NCI-H774 (cell line): ENCODE results near the gene GABRB1.

Experiments used
- DNase-seq: peaks from one replicate; lab custom pipeline; 2025; lab: John Stamatoyannopoulos, UW

Gene GABRB1

DNA sequence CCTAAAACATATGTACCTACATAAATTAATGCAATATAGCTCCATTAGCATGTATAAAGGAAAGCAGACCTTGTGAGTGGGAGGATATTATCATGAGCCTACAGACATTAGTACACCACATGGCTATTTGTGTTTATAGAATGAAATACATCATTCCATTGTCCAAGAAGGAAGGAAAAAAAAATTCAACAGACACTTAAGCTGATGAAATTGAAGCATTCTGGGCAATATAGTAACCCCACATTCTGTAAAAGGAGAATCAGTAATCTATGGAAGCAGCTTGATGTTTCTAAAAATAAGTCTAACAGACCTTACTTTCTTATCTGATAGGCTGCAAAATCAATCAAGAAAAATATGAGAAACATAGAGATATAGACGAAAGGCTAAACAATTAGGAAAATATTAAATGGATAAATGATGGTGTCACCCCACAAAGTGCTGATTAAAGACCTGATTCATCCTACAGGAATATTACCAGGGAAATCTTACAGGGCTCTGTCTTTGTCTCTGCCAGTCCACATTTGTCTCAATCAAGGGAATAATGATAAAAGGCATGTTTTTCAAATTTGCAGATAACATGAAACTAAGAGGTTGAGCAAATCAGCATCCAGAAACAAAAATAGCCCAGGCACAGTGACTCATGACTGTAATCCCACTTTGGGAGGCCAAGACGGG, 355.3 kb downstream of the GABRB1 start:
- DNase-seq: no peak

DNA sequence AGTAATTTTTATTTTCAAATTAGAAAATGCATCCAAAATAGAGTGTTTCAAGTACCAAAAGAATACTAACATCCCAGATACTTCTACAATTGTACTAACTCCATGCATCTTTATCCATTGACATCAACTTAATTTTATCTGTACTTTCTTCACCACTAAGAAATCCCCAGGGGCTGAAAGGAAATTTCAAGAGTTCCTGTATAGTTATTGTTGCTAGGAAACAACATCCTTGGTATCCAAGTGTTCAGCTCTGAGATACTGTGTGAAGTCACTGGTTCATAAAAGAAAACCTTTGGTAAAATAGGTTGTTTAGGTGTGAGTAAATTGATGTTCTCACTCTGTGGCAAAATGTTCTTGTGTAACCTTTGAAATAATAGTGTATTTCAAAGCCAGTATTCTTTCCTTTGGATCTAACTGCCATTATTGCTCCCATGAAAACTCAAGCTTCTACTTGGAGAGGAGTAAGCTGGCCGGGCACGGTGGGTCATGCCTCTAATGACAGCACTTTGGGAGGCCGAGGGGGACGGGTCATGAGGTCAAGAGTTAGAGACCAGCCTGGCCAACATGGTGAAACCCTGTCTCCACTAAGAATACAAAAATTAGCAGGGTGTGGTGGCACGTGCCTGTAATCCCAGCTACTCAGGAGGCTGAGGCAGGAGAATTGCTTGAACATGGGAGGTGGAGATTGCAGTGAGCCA, 359.2 kb downstream of the GABRB1 start:
- DNase-seq: no peak

DNA sequence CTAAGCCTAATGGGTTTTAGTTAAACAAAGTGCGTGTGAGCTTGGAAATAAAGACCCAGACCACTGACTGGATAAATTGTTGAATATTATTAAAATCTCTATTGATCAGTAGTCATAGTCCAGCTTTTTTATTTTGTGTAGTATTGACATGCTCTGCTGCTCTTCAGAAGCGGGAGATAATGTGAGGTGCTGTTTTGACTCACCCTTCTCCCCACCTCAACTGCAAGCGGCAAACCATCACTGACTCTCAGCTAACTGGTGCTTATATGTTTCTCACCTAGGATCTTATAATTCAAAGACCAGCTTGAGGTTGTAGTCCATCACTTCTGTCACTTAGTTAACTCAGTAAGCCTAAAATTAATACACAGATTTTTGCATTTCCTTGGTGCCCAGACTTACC, 359.9 kb downstream of the GABRB1 start:
- DNase-seq: no peak

DNA sequence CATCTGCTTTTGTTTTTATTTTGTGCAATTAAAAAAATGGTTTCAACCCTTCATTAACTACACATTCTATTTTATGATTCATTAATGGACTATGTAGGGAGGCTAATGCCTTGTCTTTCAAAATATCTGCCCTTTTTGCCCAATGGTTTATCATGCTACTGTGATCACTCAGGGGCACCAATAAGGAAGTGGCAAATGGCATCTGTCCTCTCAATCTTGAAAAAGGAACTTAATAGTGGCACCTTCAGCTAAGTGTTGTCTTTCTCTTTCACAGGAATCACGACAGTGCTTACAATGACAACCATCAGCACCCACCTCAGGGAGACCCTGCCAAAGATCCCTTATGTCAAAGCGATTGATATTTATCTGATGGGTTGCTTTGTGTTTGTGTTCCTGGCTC, 375.0 kb downstream of the GABRB1 start:
- DNase-seq: no peak

DNA sequence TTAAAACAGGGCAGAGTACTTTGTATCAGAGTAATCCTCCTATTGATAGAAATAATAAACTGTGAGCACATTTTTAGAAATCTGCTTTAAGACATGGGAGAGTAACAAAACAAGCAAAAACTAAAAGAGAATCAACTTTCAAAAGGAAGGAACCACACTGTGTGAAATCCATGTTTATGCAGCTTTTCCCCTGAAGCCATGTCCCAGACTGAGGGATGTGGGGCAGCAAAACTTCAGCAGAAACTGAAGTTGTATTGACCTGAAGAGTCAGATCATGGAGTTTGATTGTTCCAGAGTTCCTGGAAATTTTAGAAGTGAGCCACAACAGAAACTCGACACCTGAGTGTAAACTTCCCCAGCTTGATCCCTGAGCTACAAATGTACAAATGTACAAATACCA, 378.9 kb downstream of the GABRB1 start:
- DNase-seq: no peak

DNA sequence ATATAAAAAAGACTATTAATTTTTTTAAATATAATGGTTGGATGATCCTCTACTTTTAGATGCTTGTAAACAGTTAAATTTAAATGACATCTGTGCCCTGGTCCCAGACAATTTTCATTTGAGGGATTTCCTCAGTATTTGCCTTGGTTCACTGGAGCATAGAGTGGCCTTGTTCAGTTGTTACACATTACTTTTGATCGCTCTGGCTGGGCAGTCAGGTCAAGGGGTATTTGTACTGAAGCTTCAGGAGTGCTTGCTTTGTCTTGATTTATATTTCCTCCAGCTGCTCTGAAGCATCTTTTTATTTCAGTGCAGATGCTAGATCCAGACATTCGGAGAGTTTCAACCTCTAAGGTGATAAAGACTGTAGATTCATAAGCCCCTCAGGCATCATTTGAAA, 382.2 kb downstream of the GABRB1 start:
- no peak for DNase-seq

DNA sequence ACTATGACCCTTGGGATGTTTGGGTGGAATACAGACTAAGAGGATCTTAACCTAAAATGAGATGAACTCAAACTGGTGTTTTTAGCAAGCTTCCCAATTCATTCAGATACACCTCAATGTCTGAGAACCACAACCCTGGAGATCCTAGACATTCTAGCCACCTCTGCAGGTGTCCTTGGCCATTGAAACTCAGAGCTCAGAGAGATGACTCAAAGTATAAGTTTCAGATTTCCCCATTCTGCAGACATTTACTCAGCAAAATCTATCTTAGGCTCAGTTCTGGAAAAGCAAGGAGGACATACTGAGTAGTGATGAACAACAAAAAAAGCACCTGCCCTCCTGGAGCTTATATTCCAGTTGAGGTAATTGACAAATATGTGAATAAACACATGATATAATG, 384.4 kb downstream of the GABRB1 start:
- DNase-seq: no peak

DNA sequence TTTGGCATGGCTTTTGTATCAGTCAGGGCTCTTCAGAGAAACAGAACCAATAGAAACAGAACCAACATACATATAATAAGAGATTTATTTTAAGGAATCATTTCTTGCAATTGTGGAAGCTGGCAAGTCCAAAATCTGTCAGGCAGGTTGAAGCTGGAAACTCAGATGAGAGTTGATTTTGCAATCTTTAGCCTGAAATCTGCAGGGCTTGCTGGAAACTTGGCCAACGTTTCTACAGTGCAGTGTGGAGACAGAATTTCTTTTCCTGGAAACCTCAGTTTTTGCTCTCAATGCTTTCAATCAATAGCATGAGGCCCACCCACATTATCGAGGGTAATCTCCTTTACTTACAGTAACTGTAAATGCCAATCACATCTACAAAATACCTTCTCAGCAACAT, 386.8 kb downstream of the GABRB1 start:
- no peak for DNase-seq

DNA sequence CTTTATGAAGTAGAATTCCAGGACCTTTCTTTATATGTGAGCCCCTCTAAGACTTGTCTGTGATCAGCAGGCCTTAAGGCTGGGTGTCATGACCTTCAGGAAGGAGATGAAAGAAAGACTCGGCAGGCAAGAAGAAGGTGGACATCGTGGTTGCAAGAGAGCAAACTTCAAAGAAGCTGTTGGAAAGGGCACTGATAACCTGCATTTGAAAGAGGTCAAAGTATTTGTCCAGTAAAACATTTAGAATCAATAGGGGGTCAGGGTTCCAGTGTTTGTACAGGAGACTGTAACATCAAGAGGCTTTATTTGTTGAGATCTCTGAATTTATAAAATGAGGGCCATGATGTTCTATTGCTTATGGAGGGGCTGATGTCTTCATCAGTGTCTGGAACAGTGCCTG, 387.9 kb downstream of the GABRB1 start:
- no peak for DNase-seq

DNA sequence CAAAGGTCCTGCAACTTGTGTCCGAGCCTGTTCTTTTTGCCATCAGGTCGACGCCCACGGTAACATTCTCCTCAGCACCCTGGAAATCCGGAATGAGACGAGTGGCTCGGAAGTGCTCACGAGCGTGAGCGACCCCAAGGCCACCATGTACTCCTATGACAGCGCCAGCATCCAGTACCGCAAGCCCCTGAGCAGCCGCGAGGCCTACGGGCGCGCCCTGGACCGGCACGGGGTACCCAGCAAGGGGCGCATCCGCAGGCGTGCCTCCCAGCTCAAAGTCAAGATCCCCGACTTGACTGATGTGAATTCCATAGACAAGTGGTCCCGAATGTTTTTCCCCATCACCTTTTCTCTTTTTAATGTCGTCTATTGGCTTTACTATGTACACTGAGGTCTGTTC, 394.3 kb downstream of the GABRB1 start:
- no peak for DNase-seq

DNA sequence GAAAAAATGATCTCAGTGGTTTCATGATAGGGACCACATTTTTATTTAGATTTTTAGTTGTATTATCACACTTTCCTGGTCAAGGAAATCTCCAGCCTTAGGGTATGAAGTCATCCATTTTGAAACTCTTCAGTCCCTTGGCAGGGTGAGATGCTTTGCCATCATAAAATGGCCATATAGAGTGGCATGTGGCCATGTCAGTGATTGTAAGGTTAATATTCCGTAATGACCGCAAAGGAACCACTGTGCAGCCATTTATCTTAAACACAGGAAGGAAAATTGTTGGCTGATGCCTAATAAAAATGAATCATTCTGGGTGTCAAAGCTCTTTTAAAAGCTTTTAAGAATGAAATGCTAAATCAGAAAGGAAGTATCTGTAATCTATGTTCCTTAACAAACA, 396.6 kb downstream of the GABRB1 start:
- DNase-seq: no peak

DNA sequence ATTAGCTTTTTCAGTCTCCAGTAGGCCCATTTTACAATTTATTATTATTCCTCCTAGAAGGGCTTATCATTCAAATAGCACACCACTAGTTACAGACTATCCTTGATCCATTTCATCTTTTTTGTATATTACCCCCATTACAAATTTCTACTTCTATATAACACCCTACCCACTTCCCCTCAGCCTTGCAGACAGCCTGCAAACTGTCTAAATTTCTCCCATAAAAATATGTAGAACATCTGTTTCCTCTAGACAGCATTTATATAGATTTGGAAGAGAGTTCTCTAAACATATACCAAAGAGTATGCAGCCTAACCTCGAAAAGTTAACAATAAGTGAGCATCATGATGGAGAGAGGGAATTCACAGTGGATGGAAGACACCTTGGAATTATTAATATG, 401.4 kb downstream of the GABRB1 start:
- DNase-seq: no peak

DNA sequence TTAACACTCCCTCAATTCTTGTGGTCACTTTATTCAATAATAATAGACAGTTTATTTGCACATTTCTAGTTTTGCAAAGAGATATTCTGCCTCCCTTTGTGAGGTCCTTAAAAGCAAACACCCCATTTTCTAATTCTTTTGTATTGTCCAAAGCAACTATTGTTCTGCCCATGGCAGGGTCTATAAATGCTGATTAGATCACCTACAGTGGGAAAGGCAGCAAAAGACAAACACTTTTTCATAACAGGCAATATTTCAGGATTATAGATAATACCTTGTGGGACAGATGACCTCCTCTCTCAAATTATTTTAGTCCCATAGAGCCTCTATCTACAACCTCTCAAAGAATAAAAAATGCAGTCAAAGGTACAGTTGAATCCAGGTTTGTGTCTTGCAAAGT, 403.6 kb downstream of the GABRB1 start:
- DNase-seq: no peak

DNA sequence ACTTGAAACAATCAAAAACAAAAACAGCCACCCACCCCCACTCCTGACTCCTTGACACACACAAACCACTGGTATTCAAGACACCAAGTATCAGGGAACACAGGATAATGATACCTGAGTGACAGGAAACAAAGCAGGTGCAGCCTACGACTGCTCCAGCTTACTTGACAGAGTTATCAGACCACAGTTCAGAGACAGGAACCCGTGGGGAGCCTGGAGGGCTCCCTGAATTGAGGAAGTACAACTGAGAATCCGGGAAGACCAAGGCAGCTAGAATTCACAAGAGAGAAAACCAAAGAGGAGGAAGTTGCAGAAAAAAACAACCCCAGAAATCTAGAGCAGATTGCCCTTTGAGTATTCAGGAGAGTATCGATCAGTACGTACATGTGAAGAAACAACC, 411.6 kb downstream of the GABRB1 start:
- no peak for DNase-seq

DNA sequence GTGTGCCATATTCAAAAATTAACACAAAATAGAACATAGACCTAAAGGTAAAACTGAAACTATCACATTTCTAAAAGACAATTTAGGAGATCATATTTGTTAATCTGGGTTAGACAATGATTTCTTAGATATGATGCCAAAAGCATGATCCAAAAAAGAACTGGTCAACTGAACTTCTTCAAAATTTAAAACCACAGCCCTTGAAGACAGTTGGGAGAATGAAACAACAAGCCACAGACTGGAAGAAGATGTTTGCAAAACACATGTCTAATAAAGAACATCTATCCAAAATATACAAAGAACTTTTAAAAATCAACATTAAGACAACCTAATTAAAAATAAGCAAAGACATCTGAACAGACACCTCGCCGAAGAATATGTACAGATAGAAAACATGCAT, 412.7 kb downstream of the GABRB1 start:
- no peak for DNase-seq

DNA sequence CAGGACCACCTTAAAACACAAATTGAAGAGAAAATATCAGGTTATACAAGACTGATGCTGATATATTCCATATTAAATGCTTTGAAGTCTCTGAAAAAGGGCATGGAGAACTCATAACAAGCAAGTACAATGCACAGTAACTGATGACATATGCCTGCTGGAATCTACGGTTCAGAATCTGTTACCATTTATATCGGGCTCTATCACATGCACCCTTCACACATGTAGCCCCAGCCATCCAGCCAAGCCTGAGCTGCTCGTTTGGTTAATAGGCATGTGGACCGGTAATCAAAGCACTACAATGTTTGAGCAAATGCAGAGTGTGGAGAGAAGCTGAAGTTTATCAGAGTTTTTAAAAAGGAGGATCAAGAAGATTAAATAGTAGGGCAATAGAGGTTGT, 420.3 kb downstream of the GABRB1 start:
- DNase-seq: no peak

DNA sequence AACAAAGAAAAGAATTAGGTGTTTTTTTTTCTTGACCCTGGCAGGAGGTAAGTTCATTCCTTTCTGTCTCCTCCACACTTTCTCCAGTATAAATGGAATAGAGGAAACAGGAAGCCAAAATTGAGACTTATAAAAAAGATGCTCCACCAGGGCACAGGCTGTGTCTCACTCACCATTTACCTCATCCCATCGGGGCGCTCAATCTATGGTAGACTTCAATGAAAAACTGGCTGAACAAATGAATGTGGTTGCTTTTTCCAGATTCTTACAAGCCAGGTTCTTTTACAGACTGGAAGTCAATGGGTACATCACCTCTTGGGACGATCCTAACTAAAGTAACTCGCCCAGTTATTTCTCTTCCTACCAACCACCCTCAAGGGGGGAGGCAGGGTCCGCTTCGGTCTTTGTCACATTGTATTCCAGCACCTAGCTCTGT, 431.4 kb downstream of the GABRB1 start:
- DNase-seq: no peak

DNA sequence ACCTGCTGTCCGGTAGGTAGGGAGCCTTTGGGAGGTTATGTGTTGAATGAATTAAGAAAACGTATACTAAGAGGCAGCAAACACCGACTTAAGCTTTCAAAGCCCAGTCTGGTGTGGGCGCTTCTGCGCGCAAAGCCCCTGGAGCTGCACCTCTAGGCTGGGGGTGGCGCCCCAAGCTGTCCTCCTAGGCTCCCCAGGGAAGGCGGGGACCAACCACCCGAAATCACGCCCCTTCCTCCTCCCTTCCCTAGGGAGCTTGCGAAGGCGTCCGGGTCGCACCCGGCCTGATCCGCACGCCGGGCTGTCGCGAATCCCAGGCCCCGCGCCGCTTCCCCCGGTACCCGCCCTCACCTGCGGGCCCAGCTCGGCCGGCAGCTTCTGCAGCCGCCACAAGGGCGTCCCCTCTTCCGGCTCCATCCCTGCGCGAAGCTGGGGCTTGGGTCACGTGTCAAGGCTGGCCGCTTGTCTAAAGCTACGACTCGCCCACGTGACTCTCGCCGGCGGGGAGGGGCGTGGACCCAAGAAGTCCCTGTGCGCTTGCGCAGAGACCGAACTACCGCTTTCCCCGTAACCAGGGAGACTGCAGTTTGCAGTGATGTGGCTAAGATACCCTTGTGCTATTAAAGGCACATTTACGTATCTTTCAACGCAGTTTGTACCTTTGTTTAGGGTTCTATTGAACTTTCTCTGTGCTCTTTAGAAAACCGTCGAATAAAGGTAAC, 432.0 kb downstream of the GABRB1 start, which contains the start of gene COMMD8:
Gene COMMD8, minus strand, starts transcription at position 468 of the 722 bp plus-strand sequence. Its CDS starts 51 bp downstream, at position 417.
- DNase-seq: peak; percentile 95

DNA sequence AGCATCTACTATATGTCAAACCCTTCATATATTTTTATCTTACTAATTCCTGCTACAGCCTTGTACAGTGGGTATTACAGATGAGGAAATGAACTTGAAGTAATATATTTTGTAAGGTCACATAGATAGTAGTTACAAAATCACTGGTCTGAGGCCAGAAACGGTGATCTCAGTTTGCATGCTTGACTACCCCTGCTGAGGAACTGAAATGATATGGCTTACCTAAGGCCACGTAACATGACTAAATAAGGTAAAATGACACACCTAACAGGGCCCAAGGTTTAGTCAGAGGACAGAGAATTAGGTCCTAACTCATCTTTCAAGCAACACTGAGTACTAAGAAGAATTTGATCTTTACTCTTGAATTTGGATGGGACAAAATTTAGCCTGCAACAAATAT, 433.6 kb downstream of the GABRB1 start:
- DNase-seq: no peak

DNA sequence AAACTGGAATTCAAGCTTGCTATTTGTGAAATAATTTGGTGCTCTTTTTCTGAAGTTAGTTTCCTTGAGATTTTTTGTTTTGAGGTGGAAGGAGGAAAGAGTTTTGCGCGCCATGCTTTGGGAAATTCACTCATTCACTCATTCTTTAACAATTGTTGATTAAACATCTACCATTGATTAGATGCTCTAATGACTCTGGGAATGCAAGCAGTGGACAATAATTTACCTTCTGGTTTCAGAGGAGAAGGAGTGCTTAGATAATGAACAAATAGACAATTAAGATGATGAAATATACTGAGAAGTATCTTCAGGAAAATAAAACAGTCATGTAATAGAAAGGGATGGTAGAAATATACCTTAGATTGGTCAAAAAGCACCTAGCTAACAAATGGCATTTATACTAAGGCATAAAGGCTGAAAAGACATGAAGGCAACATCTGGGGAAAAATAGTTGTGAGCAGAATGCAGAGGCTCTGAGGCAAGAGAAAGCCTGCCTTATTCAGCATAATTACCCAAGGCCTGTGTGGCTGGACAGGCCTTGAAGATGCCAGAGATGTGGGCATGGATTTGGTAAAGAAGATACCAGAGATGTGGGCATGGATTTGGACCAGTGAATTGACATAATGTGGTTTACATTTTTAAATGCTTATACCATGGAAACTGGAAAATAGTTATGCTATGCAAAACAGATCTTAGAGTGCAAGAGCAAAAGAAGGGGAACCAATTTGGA, 434.9 kb downstream of the GABRB1 start:
- DNase-seq: no peak

DNA sequence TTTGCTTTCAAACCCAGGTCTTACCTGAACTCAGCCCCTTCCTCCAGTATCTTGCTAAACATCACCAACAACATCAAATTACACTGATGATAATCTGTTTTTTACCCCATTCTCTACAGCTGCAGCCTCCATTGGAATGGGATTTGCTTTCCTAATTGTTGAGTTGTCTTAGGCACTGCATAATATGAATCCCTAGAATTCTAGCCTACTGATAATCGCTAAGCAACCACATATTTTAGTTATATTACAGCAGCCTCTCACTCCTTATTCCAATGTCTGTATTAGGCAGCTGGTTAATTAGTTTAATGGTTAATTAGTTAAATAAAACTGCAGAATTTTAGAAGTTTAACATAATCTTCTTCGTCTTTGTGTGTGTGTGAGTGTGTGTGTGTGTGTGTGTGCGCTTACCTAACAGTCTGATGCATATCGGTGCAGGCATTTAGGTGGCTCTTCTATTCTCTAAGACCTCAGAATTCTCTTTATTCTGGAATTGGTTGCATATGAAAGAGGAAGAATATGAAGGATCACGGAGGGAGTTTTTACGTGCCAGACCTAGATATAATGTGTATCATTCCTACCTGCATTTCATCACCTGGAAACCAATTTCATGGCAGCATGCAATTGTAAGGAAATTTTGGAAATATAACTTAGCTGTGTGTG, 437.5 kb downstream of the GABRB1 start:
- no peak for DNase-seq

DNA sequence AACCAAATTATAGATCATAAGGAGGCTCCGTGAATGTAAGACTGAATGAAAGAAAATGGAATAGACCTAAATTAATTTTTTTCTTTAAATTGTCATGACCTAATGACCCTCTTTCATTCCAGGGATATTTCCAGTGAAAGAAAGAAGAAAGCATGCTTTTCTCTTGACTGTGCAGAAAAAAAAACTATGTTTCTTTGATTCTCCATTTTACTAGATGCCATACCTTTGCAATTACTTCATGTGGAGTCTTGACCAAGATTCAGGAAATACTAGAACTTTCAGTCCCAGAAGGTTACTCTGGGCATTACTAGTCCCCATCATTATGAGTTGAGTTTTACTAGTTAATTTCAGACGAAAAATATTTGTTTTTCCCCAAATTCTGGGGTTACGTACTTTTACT, 438.6 kb downstream of the GABRB1 start:
- DNase-seq: no peak
